Neuronal stem cell (in vitro differentiated cells): Measurements from ENCODE around the gene HINFP.

Source experiments
- DNase-seq: peaks from one replicate; pipeline ENCODE4 v3.0.0-alpha.2; 2013; ENCODE audit warnings: low spot score
- H2AFZ ChIP-seq: one replicate; pipeline ENCODE4 v1.6.1; 2013; ENCODE audit warnings: mild to moderate bottlenecking, low read length, inconsistent platforms
- H2AK5ac ChIP-seq: 2 replicates; pipeline ENCODE4 v1.6.1; 2013; ENCODE audit warnings: low read depth, mild to moderate bottlenecking, inconsistent platforms, low read length, moderate library complexity, mixed read lengths
- H2BK120ac ChIP-seq: 2 replicates; pipeline ENCODE4 v1.6.1; 2013; ENCODE audit warnings: low read depth, mild to moderate bottlenecking, inconsistent platforms, low read length, moderate library complexity, mixed read lengths
- H2BK12ac ChIP-seq: one replicate; pipeline ENCODE4 v1.6.1; 2013; ENCODE audit warnings: low read length, inconsistent platforms
- H2BK15ac ChIP-seq: 2 replicates; pipeline ENCODE4 v1.6.1; 2013; ENCODE audit warnings: mild to moderate bottlenecking, low read length, inconsistent platforms, mixed read lengths
- H2BK5ac ChIP-seq: one replicate; pipeline ENCODE4 v1.6.1; 2013; ENCODE audit warnings: inconsistent platforms, mild to moderate bottlenecking, low read length, moderate library complexity
- H3K14ac ChIP-seq: one replicate; pipeline ENCODE4 v1.6.1; 2013; ENCODE audit warnings: low read length, inconsistent platforms
- H3K18ac ChIP-seq: 2 replicates; pipeline ENCODE4 v1.6.1; 2013; ENCODE audit warnings: low read length, inconsistent platforms
- H3K23ac ChIP-seq: 2 replicates; pipeline ENCODE4 v1.6.1; 2013; ENCODE audit warnings: low read depth, mild to moderate bottlenecking, mixed read lengths, low read length, inconsistent platforms; ENCODE audit not compliant: poor library complexity
- H3K27ac ChIP-seq: replicated peaks from 3 replicates; pipeline ENCODE4 v1.5.1; 2013; ENCODE audit warnings: low read length, inconsistent platforms
- H3K27me3 ChIP-seq, 3 experiments: 2 replicates each; pipeline ENCODE4 v1.6.1; 2013; ENCODE audit warnings: low read length in 3 of 3, mild to moderate bottlenecking in 2 of 3, inconsistent platforms in 1 of 3, low read depth in 1 of 3, mixed read lengths in 1 of 3, moderate library complexity in 1 of 3; ENCODE audit not compliant: control insufficient read depth in 3 of 3, insufficient read depth in 3 of 3
- H3K36me3 ChIP-seq, 2 donors: replicated peaks in 1 of 2; 2 replicates each; pipeline ENCODE4 v1.6.1; 2013; ENCODE audit warnings: low read length in 2 of 2; ENCODE audit not compliant: control insufficient read depth in 2 of 2, insufficient read depth in 2 of 2
- H3K4ac ChIP-seq: 2 replicates; pipeline ENCODE4 v1.6.1; 2013; ENCODE audit warnings: inconsistent platforms, mild to moderate bottlenecking, low read length, moderate library complexity
- H3K4me1 ChIP-seq, 2 donors: 1 replicate in 1 of 2; 2 replicates in 1 of 2; pipeline ENCODE4 v1.6.1; 2013; ENCODE audit warnings: low read length in 2 of 2, low read depth in 1 of 2; ENCODE audit not compliant: control insufficient read depth in 2 of 2, insufficient read depth in 1 of 2
- H3K4me2 ChIP-seq: one replicate; pipeline ENCODE4 v1.6.1; 2013; ENCODE audit warnings: mild to moderate bottlenecking, low read length, inconsistent platforms; ENCODE audit not compliant: insufficient read depth, poor library complexity, severe bottlenecking
- H3K4me3 ChIP-seq, 2 donors: 2 replicates each; pipeline ENCODE4 v1.5.1; 2013; ENCODE audit warnings: low read length in 2 of 2, mild to moderate bottlenecking in 2 of 2, inconsistent platforms in 1 of 2, moderate library complexity in 1 of 2
- H3K79me1 ChIP-seq: one replicate; pipeline ENCODE4 v1.6.1; 2013; ENCODE audit warnings: low read depth, mild to moderate bottlenecking, inconsistent platforms, low read length, moderate library complexity
- H3K9ac ChIP-seq: one replicate; pipeline ENCODE4 v1.6.1; 2013; ENCODE audit warnings: mild to moderate bottlenecking, low read depth, low read length, inconsistent platforms; ENCODE audit not compliant: poor library complexity
- H3K9me3 ChIP-seq, 2 donors: replicated peaks in 1 of 2; 2 replicates each; pipeline versions ENCODE3 to v1.6.1; 2013; ENCODE audit warnings: low read length in 2 of 2, mild to moderate bottlenecking in 2 of 2, inconsistent platforms in 1 of 2, low read depth in 1 of 2, mixed read lengths in 1 of 2, moderate library complexity in 1 of 2; ENCODE audit not compliant: control insufficient read depth in 2 of 2, insufficient read depth in 1 of 2
- H4K8ac ChIP-seq: one replicate; pipeline ENCODE4 v1.6.1; 2013; ENCODE audit warnings: low read depth, mild to moderate bottlenecking, inconsistent platforms, low read length, moderate library complexity
- H4K91ac ChIP-seq: one replicate; pipeline ENCODE4 v1.6.1; 2013; ENCODE audit warnings: low read length, low read depth, mild to moderate bottlenecking, inconsistent platforms; ENCODE audit not compliant: poor library complexity
- WGBS, 2 donors: extraction: QIAGEN DNeasy Blood & Tissue Kit; methylation state at CpG; one replicate each; pipeline ENCODE4 v1.1.7; 2013; ENCODE audit warnings: missing lambda C conversion rate in 2 of 2, mixed read lengths in 1 of 2; ENCODE audit not compliant: insufficient read length in 2 of 2, insufficient replicate concordance in 1 of 2; ENCODE audit errors: extremely low coverage in 2 of 2; 5-methylcytosine and 5-hydroxymethylcytosine counted together

Gene HINFP

DNA sequence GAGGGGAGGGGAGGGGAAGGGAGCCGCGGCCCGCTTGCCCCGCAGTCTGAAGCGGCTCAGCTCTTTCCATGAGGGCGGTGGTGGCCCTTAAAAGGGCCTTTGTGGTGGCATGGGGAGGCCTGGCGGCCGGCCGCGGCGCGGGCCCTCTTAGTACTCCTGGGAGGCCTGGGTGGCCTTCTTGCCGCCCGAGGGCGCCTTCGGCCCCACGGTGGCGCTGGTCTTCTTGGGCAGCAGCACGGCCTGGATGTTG, 26.6 kb upstream of the HINFP start:
- Histone ChIP-seq H3K4me1 (peaks cover 15 to 19% of the 10 kb centered on the region in 2 donors), H3K14ac (no peak overlapping the region)
- peak; percentile 70 for DNase-seq

DNA sequence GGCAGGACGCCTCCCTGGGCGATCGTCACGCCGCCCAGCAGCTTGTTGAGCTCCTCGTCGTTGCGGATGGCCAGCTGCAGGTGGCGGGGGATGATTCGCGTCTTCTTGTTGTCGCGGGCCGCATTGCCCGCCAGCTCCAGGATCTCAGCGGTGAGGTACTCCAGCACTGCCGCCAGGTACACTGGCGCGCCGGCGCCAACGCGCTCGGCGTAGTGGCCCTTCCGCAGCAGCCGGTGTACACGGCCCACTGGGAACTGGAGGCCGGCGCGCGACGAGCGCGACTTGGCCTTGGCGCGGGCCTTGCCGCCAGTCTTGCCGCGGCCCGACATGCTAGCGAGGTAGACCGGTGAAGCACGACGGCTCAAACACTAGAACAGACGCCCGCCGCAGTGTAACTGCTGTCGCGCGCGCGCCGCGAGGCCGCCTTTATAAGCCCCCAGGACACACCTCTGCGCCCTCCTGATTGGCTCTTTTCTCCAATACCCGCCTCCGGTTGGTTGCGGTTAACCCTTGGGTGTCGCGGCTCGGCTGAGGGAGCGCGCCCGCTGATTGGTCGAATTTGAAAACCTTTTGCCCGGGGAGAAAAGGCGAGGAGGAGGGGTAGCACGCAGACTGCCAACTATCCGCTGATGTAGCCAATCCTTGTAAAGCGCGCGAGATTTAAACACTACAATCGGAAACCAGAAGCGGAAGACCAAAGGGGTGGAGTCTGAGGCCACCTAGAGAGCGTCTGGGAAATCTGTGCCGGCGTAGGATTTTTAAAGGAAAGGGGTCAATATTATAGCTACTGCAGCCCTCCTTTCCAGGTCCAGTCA, 26.1 kb upstream of the HINFP start:
- H3K4ac ChIP-seq: no peak overlapping the region
- peaks cover 15 to 22% of the 10 kb centered on the region in 2 donors for H3K4me1 ChIP-seq
- peak overlapping the region; percentile 99 for H3K9ac ChIP-seq
- peak overlapping the region; percentile 100 for H3K23ac ChIP-seq
- peak overlapping the region; percentile 21 for H3K14ac ChIP-seq
- no peak overlapping the region for H2BK12ac ChIP-seq
- H2BK5ac ChIP-seq: peak overlapping the region; percentile 76
- no peaks in the 10 kb centered on the region for H3K9me3 ChIP-seq
- no peak overlapping the region for H2BK15ac ChIP-seq
- no CpG with 5 or more reads among the region's 79 CpGs for WGBS, 2 donors
- H3K79me1 ChIP-seq: peaks cover 10% of the 10 kb centered on the region
- H3K27ac ChIP-seq: peak overlapping the region; percentile 71
- H3K4me2 ChIP-seq: peak overlapping the region; percentile 69
- no peak overlapping the region for H4K91ac ChIP-seq
- peak overlapping the region; percentile 98 for H3K18ac ChIP-seq
- no peaks in the 10 kb centered on the region for H3K27me3 ChIP-seq
- H4K8ac ChIP-seq: no peak overlapping the region
- H3K4me3 ChIP-seq: peak overlapping the region; percentile 94 to 100
- peak overlapping the region; percentile 73 for H2AK5ac ChIP-seq
- DNase-seq: peak; percentile 100
- H3K36me3 ChIP-seq: peaks cover 41 to 67% of the 10 kb centered on the region in 2 donors
- H2AFZ ChIP-seq: peak overlapping the region; percentile 15
- H2BK120ac ChIP-seq: no peak overlapping the region

More for the DNA sequence above, 26.6 kb upstream of the HINFP start:
- Histone ChIP-seq H3K9ac (peak overlapping the region; percentile 99), H3K79me1 (peaks cover 10% of the 10 kb centered on the region), H2BK5ac (peak overlapping the region; percentile 82), H3K4ac (no peak overlapping the region), H3K9me3 (no peaks in the 10 kb centered on the region), H4K8ac (no peak overlapping the region), H2BK12ac (no peak overlapping the region), H3K23ac (peak overlapping the region; percentile 100), H2AFZ (peak overlapping the region; percentile 15), H3K36me3 (peaks cover 41 to 67% of the 10 kb centered on the region in 2 donors), H3K18ac (peak overlapping the region; percentile 98), H2BK15ac (no peak overlapping the region), H2AK5ac (peak overlapping the region; percentile 83), H3K4me3 (peak overlapping the region; percentile 94 to 100), H3K4me2 (peak overlapping the region; percentile 69), H3K27ac (peak overlapping the region; percentile 71), H3K27me3 (no peaks in the 10 kb centered on the region), H4K91ac (no peak overlapping the region), H2BK120ac (no peak overlapping the region)
- WGBS, 2 donors: no CpG with 5 or more reads among the region's 19 CpGs

DNA sequence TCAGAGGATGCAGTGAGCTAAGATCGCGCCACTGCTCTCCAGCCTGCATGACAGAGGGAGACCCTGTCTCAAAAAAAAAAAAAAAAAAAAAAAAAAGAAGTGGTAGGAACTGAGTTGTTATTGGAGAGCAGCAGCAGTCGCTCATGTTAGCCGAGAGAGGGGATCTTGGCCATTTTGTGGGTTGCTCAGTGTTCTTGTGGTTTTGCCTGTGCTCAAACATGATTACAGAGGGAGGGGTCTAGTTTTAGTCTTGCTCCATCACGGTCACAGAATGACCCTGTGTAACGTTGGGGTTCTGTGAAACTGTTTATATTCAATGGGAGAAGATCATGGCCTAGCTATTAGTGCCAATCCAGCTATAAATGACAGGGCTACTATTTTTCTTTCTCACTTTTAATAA, 21.7 kb upstream of the HINFP start:
- Histone ChIP-seq H3K4me3 (no peak overlapping the region), H3K23ac (no peak overlapping the region), H2AK5ac (no peak overlapping the region), H2BK120ac (no peak overlapping the region), H3K27me3 (no peaks in the 10 kb centered on the region), H2BK12ac (no peak overlapping the region), H4K91ac (no peak overlapping the region), H2BK5ac (no peak overlapping the region), H4K8ac (no peak overlapping the region), H3K4me1 (peaks cover 9% of the 10 kb centered on the region in 2 donors), H3K79me1 (peaks cover 10% of the 10 kb centered on the region), H3K9ac (no peak overlapping the region), H3K27ac (no peak overlapping the region), H3K36me3 (peaks cover 20 to 28% of the 10 kb centered on the region in 2 donors), H3K18ac (no peak overlapping the region), H3K14ac (no peak overlapping the region), H2BK15ac (no peak overlapping the region), H3K9me3 (no peaks in the 10 kb centered on the region), H3K4ac (no peak overlapping the region), H2AFZ (no peak overlapping the region), H3K4me2 (no peak overlapping the region)
- DNase-seq: no peak
- WGBS, 2 donors: no CpG with 5 or more reads among the region's 6 CpGs

DNA sequence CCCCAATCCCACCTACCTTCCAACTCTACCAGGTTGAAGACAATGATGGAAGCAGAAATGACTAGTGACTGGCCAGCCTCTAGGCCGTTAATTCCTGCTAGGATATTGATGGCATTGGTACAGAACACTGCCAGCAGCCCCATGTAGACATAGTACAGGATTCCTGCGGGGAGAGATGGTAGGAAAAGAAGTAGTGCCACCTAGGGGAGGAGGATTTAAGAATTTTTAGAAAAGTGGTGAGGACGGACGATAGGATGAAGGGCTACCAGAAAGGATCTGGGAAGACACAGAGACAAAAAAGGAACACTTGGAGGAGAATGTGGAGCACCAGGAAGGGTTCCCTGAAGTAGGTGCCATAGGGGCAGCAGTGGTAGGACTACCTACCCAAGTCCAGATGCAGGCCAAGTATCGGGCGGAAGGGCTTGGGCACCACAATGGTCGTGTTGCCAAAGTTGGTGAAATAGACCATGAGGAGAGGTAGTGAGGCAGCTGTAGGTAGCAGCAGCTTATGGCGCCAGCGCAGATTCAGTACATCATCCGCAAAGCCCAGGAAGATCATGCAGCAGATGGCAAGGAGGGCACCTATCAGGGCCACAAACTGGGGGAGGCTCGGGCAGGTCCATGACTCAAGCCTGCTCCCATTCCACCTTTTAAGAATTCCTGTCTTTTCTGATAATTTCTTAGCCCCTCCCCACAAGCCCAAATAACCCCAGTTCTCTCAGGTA, 21.0 kb upstream of the HINFP start:
- peak overlapping the region; percentile 95 for H3K4me2 ChIP-seq

More for the DNA sequence above, 21.0 kb upstream of the HINFP start:
- no CpG with 5 or more reads among the region's 11 CpGs for WGBS, 2 donors
- Histone ChIP-seq H3K27ac (no peak overlapping the region), H3K79me1 (peaks cover 6% of the 10 kb centered on the region), H3K23ac (no peak overlapping the region), H3K9ac (peak overlapping the region; percentile 81), H3K4ac (no peak overlapping the region), H2BK12ac (no peak overlapping the region), H2BK120ac (no peak overlapping the region), H3K4me1 (peaks cover 9% of the 10 kb centered on the region in 2 donors), H2BK5ac (peak overlapping the region; percentile 69), H2AFZ (no peak overlapping the region), H3K9me3 (no peaks in the 10 kb centered on the region), H4K8ac (no peak overlapping the region), H2BK15ac (no peak overlapping the region), H3K36me3 (peaks cover 20 to 28% of the 10 kb centered on the region in 2 donors), H3K18ac (no peak overlapping the region), H3K14ac (no peak overlapping the region), H2AK5ac (peak overlapping the region; percentile 6), H3K27me3 (no peaks in the 10 kb centered on the region), H3K4me3 (peak overlapping the region; percentile 73 to 86), H4K91ac (no peak overlapping the region)
- no peak for DNase-seq
